ENCODE results near the gene LAMTOR5. TPM values are rescaled to one million over a fixed set of nuclear protein-coding genes. Genes with fewer than 3 reads are reported as not detected.
A peak's percentile ranks its signal among the peaks of the same experiment; 100 is the strongest.

The LAMTOR5 gene
- total and polyA plus RNA-seq, 10 of the 15 experiments (the other 5 are each of a cell fraction or from before 2014, with no cell fraction given): 64.1 to 613 (median 315) TPM

- TF ChIP-seq, protein P1, sequence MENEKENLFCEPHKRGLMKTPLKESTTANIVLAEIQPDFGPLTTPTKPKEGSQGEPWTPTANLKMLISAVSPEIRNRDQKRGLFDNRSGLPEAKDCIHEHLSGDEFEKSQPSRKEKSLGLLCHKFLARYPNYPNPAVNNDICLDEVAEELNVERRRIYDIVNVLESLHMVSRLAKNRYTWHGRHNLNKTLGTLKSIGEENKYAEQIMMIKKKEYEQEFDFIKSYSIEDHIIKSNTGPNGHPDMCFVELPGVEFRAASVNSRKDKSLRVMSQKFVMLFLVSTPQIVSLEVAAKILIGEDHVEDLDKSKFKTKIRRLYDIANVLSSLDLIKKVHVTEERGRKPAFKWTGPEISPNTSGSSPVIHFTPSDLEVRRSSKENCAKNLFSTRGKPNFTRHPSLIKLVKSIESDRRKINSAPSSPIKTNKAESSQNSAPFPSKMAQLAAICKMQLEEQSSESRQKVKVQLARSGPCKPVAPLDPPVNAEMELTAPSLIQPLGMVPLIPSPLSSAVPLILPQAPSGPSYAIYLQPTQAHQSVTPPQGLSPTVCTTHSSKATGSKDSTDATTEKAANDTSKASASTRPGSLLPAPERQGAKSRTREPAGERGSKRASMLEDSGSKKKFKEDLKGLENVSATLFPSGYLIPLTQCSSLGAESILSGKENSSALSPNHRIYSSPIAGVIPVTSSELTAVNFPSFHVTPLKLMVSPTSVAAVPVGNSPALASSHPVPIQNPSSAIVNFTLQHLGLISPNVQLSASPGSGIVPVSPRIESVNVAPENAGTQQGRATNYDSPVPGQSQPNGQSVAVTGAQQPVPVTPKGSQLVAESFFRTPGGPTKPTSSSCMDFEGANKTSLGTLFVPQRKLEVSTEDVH (IDR thresholded peaks at IDR 0.05; ENCODE audit: low read depth, partially characterized antibody): no peak
- no peak for TF ChIP-seq MAX (IDR thresholded peaks at IDR 0.05; ENCODE audit: low read depth, low read length)
- TF ChIP-seq MLLT1 (IDR thresholded peaks at IDR 0.05): no peak
- no peak for TF ChIP-seq MTA2 (IDR thresholded peaks at IDR 0.05; ENCODE audit: low read depth)
Observed at GRCh38 chr1:110409316-110409715, 1.8 kb upstream of the LAMTOR5 start (continued).

- no peak for FAIRE-seq
- RAD21 ChIA-PET (ENCODE audit: unreplicated experiment): interaction anchor here (0.8 to 2.6 kb wide), 12 partner anchors 22 to 201 kb away, joined by 3 to 29 read pairs (median 4); partner anchors contain the start of gene RBM15
- TF ChIP-seq USF2 (IDR thresholded peaks at IDR 0.05; ENCODE audit: borderline replicate concordance, low read depth, low read length): no peak
- no peak for TF ChIP-seq IRF4 (IDR thresholded peaks at IDR 0.05; ENCODE audit: low read depth, low read length)
- TF ChIP-seq MAX (IDR thresholded peaks at IDR 0.05; ENCODE audit: low read depth, low read length): no peak
- no peak for TF ChIP-seq NFYB (IDR thresholded peaks at IDR 0.05; ENCODE audit: insufficient read depth, low read depth, low read length)
- TF ChIP-seq POU2F2 (IDR thresholded peaks at IDR 0.05; ENCODE audit: borderline replicate concordance, low read depth, low read length): no peak
- TF ChIP-seq E2F4 (IDR thresholded peaks at IDR 0.05; ENCODE audit: low read depth, low read length): no peak
- TF ChIP-seq CHD4 (IDR thresholded peaks at IDR 0.05): no peak
Observed at GRCh38 chr1:110408488-110408887, 994 bp upstream of the LAMTOR5 start.

More at GRCh38 chr1:110408488-110408887, 994 bp upstream of the LAMTOR5 start:
- ATAC-seq (no peak), DNase-seq (ENCODE audit: low read depth, low spot score) (no peak)
- Histone ChIP-seq H2AFZ (ENCODE audit: control insufficient read depth, low read depth, low read length) (no peak overlapping the region), H3K27ac (ENCODE audit: control insufficient read depth, insufficient read depth) (peak overlapping the region; percentile 85; the same call in 1 of the 2 replicates), H3K4me3 (peak overlapping the region; percentile 99), H3K9me3 (replicated peaks; ENCODE audit: control insufficient read depth, insufficient read depth, low read length) (no peaks in the 10 kb centered on the region), H3K36me3 (ENCODE audit: control insufficient read depth in 2 of 2, insufficient read depth in 2 of 2, low read length in 1 of 2) (no peaks in the 10 kb centered on the region; a peak in 2 of 4 replicates), H3K9ac (ENCODE audit: control insufficient read depth, insufficient read depth, low read length) (peak overlapping the region; percentile 95), H3K4me1 (ENCODE audit: control insufficient read depth, insufficient read depth, low read length) (peaks cover 15% of the 10 kb centered on the region), H3K79me2 (ENCODE audit: control insufficient read depth, insufficient read depth, low read length) (peaks cover 25% of the 10 kb centered on the region), H4K20me1 (ENCODE audit: control insufficient read depth, insufficient read depth) (no peaks in the 10 kb centered on the region), H3K4me2 (ENCODE audit: control insufficient read depth, insufficient read depth) (peak overlapping the region; percentile 73), H3K27me3 (replicated peaks in 1 of 2; ENCODE audit: control insufficient read depth in 2 of 2, insufficient read depth in 2 of 2, low read length in 1 of 2) (no peaks in the 10 kb centered on the region)
- WGBS (ENCODE audit: insufficient coverage, insufficient replicate concordance, low lambda C conversion rate, missing lambda C conversion rate): 60% methylated on average over 8 of the region's 8 CpGs
- CTCF ChIA-PET: interaction anchor here (0.9 to 9.5 kb wide), 22 partner anchors 11 to 379 kb away, joined by 3 to 146 read pairs (median 6); partner anchors contain the start of genes KCNC4 and RBM15
- SMC1A ChIA-PET (ENCODE audit: uncharacterized antibody, unreplicated experiment): interaction anchor here (0.6 to 2.6 kb wide), 24 partner anchors 8 to 984 kb away, joined by 3 to 31 read pairs (median 4); partner anchors contain the start of genes KCNC4, RBM15 and STRIP1
- intact Hi-C loops (cut with micrococcal nuclease; ENCODE audit: unreplicated experiment) (no loop called here), in situ Hi-C loops (cut with MboI) (loop anchor here (5.0 kb wide), 1 partner anchor 201 kb away; no protein-coding TSS in a partner anchor)
- POLR2A ChIA-PET: interaction anchor here (0.6 to 3.3 kb wide), 8 partner anchors 22 to 107 kb away, joined by 3 to 43 read pairs (median 3); partner anchors contain the start of gene RBM15
- BruUV-seq (replicated peaks): no TSS peak
